GM19240 (cell line): ENCODE results near the gene AAR2.
A peak's percentile ranks its signal among the peaks of the same experiment; 100 is the strongest.

Source experiments
- DNase-seq: peaks from one replicate; pipeline ENCODE4 v3.0.0; 2011; ENCODE audit warnings: low spot score; ENCODE audit not compliant: insufficient read length

The AAR2 gene, protein sequence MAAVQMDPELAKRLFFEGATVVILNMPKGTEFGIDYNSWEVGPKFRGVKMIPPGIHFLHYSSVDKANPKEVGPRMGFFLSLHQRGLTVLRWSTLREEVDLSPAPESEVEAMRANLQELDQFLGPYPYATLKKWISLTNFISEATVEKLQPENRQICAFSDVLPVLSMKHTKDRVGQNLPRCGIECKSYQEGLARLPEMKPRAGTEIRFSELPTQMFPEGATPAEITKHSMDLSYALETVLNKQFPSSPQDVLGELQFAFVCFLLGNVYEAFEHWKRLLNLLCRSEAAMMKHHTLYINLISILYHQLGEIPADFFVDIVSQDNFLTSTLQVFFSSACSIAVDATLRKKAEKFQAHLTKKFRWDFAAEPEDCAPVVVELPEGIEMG

DNA sequence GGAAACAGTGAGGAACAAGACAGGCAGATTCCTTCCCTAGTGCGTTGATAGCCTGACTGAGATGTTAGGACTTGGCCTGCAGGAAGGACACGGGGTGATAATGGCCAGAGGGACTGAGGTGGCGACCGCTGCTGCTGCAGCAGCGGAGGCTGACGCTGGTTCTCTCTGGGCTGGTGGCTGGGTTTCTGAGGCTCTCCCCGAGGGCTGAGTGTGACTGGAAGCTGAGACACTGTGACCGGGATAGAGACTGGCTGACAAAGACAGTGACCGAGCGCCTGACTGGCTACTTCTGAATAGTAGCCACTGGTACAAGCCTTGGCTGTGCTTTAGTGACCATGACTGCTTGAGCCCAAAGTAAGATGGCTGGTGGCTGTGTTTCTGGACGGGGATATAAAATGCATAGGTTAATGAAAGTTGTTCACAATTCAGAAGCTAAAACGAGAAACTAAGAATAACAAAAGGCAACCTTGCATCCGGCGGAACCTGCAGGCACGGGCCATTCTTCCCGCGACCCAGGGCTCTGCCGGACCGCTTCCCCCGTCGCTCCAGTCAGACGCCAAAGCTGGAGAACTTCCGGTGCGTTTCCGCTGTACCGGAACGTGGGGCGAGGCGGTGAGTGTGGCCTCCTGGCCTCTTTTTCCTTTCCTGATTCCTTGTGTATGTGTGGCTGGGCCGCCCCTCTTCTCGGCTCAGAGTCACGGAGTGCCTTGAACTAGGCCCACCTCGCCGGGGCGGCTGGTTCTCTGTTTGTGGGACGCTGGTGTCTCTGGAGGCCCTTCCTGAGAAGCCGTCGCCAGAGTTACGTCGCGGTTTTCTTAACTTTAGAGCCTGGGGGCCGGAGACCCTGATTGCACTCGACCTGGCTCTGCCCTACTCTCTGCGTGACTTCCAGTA lies at the start of gene AAR2:
Gene AAR2 (plus strand): TSS at position 587 of the 894 bp plus-strand sequence. CDS start 3,391 bp downstream, outside the sequence.
- peak; percentile 61 for DNase-seq

DNA sequence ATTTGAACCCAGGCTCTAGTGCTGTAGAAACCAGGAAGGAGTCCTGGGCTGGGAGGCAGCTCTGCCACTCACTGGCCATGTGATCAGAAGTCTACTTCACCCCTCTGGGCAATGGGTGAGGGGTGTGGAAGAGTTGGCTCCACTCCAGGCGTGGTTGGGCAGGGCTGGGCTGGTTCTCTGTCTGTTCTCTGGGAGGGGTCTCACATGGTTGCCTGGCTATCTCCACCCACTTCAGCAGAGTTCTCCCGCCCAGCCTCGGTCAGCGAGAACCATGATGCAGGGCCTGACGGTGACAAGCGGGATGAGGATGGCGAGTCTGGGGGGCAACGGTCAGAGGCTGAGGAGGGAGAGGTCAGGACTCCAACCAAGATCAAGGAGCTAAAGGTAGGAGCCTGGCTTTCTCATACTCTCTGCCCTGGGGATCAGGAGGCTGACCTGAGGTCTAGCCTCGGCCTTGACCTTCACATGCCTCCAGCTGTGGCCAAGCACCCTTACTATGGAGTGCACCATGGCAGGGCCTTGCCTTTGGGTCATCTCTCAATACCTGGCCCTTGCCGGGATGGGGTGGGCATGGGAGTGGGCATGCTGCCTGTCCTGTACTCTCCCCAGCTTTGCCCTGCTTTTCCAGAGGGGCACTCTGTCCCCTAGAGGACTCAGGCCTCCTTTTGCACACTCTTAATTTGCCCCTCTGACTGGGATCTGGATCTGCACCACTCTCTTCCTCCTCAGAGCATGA lies 42.1 kb upstream of the AAR2 start:
- DNase-seq: no peak

DNA sequence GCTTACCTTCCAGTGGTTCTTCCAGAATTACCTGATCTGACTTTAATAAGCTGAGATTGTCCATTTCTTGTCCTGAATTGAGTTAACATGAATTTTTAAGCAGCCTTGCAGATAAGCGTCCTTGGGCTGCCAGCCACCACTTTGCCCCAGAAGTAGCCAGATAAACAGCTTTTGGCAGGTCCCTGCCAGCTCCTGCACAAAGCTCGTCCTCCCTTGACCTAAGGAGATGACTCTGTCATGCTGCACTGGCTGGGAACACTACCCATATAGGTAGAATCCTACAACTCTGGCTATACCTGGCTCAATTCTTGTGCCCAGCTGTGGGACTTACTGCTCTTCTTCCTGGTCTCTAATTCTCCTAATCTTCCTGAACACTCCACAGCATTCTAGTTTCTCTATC lies 39.6 kb upstream of the AAR2 start:
- DNase-seq: no peak

DNA sequence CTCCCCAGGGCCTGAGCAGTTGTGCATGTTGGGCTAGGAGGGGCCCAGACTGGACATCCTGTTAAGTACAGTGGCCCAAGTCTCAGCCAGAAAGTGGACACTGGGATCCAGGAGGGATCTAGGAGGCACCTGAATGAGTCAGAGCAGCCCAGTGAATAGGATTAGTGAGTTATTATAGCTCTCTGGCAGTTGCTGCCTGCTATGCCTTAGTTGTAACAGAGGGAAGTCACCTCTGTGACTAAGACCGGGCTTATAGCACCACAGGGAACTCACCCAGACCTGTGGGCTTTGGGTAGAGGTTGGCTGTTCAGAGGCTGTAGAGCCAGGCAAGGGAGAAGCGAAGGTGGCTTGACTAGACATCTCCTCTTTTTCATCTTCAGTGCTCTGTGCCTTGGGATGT lies 39.0 kb upstream of the AAR2 start:
- no peak for DNase-seq

DNA sequence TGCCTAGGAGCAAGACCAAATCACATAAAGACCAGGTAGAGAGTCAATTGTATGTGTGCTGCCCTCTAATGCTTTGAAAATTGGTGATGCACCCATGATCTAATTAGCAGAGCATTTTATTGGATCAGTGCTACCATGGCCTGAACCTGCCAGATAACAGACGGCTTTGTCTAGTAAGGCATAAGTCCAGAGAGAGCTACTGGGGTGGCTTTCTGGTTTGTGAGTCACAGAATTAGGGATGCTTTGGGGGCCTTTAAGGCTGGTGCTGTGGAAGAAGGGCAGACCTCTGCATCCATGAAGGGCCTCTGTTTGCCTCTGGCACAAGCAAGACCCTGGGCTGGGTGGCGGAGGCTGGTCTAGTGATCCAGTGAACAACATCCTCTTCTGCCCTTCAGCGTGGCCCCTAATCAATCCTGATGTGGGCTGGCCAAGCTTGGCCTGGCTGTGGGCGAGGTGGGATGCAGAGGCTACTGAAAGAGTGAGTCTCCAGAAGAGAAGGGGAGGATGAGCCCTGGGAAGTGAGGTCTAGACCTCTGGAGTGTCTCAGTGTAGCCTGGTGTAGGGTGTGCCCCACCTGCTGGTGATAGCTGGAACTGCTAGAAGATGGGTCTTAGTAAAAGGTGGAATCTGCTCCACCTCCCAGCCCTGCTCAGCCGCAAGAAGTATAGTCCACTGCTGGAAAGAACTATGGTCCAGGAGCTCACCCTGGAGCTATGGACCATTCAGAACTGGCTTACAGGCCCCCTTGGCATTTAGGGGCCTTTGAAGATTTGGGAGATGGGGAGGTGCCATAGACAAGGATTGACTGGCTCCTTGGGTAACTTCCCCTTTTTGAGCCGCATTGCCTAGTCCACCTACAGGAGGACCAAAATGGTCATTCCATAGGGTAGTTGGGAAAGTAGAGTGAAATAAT lies 36.7 kb upstream of the AAR2 start:
- DNase-seq: peak; percentile 71

DNA sequence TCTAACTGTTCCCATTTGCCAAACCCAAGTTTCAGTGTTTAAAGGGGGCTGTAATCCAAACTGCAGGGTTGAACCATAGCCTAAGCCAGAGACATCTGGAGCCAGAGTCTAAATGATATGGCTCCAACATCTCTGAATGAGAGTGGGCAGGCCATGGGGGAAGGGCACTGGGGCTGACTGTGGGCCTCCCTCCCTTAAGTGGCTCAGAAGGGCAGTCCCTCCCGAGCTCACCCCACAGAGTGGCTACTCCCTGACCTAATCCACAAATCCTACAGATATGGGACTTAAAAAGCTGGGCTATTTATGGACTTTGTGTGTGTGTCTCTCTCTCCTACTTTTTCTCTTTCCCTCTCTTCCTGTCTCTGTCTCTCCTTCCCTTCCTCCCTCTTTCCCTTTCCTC lies 35.8 kb upstream of the AAR2 start:
- DNase-seq: no peak

DNA sequence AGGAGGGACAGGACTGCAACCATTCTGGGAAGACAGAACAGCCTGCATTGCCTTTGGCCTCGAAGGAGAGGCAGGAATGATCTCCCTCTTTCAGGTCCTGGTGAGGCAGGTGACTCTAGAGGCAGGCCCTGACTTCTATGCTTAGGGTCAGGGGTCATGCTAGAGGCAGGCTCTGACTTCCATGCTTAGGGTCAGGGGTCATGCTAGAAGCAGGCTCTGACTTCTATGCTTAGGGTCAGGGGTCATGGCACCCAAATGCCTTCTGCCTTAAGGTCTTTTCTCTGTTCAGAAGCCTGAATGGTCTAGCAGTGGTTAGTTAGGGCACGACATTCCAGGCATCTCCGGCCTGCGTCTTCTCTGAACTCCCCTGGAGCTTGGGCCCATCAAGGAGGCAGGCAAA lies 35.1 kb upstream of the AAR2 start:
- DNase-seq: no peak

DNA sequence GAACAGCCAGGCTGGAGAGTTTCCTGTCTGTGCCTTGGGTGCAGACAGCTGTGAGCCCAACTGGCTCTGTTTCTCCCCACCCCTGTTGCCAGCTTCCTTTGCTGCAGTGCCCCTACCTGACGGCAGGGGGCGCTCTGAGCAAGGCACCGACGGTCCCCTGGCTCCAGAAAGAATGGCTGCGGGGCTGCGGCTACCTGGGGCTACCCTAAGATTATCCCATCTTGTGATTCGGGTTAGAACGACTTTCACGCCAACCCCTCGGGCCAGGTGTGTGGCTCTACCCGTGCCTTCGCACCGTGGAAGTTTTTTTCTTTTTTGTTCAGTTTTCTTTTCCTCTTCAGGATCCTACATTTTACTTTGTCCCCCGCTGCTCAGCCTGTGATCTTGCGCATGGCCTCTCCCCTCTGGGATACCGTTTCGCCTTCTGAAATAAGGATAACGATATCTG lies 33.4 kb upstream of the AAR2 start:
- DNase-seq: peak; percentile 85

DNA sequence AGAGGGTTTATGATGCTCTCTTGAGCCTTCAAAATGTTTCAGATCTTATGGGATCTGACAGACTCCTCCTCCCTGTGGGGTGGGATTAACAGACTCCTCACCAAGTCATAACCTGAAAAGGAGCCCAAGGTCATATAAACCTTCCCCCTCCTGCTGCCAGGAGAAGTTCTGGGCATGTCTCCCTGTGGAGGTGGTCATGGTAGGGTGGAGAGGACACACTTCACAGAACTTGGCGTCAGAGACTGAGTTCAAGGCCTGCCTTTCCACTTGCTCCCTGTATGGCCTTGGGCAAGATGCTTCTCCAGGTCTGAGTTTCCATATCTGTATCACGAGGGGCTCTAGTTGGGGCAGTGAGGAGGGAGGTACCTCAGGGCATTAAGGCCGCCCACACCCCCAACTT lies 32.4 kb upstream of the AAR2 start:
- no peak for DNase-seq

DNA sequence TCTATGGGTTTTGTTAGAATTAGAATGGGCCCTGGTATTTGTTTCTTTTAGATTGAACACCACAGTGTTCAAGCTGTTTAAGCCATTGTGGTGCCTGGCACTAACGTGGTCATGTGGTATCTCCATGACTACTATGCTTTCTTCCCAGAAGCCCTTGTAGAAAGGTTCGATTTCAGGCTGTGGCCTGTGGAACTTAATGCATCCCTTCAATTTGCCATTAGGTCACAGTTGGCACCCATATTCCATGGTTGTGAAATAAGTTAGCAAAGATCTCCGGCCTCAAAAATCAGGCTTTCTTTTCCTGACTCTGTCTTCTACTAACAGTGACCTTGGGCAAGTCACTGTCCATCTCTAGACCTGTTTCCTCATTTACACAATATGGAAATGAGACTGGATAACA lies 31.3 kb upstream of the AAR2 start:
- DNase-seq: no peak

DNA sequence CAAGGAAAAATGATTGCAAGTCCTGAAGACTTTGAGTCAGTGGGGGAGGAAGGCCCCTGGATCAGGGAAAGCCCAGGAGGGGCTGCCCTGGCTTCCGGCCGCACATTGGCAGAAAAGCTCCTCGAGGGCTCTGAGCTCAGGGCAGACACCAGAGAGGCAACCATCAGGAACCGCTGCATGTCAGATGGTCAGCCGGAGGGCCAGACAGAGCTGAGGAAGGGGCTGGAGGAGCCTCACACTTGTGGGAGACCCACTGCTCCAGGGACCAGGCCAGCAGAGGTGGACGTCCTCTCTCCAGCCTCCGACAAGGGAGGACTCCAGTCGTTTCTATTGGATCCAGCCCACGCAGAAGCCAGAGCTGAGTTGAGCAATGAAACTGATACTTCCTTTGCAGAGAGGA lies 30.2 kb upstream of the AAR2 start:
- DNase-seq: no peak

DNA sequence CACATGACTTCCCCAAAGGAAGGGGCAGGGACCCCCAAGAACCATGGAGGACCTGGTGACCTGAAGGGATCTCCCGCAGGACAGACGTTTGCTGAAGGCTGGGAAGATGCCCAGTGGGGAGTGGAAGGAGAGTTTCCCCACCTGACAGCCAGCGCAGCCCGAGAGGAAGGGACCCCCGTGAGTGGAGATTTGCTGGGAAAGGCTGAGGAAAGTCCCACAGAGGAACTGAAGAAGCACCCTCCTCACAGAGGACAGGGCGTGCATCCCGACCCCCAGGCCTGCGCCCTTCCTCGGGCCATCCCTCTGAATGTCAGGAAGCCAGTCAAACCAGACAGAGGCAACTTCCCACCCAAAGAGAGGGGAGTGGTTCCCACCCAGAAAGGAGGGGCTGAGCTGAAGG lies 29.6 kb upstream of the AAR2 start:
- no peak for DNase-seq

DNA sequence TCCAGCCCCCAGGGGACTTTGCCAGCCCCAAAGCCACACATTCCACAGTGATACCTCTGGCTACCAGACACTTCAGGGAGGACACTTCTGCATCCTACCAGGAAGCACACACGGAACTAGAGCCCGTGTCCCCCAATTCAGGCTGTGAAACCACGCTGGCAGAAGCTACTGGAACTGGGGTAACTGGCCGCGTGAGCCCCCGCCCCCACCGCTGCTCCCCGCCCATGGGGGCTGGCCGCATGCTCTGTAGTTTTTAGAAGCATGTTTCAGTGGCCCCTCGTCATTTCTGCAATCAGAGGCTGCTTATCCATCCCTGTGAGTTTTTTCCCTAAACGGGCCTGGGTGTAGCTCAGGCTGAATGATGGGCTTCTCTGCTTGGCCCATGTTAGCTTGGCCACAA lies 28.7 kb upstream of the AAR2 start:
- no peak for DNase-seq

DNA sequence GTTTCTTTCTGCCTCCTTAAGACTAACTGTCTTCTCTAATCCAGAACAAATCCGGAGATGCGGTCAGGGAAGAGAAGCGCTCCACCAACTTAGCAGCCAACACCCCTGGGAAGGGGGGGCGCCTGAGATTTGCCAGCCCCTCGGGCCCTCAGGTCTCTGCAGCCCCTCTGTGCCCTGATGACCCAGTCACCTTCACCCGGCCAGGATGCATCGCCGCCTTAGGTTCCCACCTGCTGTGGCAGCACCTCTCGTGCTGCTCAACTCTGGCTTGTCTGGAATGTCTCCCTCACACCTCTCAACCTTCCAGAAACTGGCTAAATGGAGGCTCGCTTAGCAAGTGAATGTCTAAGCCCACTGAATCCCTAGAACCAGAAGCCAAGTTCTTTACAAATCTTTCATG lies 28.0 kb upstream of the AAR2 start:
- DNase-seq: no peak

DNA sequence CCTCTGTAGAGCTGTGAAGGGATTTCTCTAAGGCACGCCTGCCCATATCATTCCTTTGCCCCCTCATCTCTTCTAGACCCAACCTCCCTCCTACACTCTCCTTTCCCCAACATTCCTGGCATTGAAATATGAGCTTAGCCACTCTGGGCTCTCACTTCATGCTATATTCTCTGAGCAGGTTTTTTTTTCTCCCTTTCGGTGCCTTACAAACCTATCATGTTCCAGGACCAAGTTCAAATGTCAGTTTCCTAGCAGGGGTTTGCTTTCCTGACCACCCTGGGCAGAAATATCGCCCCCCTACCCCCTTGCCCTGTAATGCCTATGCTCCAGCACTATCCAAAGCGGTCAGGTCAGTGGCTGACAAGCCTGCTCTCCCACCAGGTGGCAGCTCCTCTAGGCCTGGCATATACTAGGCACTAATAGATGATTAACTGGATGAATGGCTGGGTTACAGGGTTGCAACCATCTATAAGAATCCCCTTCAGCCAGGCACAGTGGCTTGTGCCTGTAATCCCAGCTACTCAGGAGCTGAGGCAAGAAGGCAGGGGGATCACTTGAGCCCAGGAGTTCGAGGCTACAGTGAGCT lies 25.7 kb upstream of the AAR2 start:
- no peak for DNase-seq

DNA sequence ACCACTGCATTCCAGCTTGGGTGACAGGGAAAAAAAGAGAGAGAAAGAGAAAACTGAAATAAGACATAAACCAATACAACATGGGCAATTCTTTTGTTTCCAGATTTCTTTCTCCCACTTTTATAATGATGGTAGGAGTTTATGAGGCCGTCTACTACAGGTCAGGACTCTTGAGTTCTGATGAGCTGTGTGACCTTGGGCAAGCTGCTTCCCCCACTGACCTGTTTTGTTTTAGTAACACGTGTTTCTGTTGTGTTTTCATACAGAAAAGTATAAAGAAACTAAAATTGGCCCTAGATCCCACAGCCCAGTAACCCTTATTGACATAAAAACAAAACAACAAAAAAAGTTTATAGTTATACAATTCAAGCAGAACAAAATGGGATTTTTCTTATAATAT lies 22.9 kb upstream of the AAR2 start:
- DNase-seq: no peak

DNA sequence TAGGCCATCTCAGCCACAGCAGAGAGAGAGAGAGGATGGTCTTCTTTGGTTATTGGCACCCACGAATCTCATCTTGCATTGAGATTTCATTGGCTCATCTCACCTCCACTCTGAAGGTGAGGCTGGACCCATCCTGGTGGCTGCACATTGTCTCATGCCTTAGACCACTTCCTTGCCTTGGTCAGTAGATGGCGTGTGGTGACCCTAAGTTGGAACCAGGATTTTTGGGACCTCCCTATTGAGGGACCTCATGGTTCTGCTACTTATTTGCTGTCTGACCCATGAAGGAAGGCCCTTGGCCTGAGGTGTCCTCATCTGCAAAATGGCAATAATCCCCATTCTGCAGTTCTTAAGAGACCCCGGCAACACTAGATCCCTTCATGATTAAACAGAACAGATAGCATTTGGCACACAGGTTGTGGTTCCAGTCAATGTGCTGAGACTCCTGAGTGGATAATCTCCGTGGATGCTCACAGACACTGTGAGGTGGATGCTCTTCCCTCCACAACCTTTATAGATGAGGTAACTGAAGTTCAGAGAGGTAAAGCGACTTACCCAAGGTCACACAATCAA lies 21.5 kb upstream of the AAR2 start:
- peak; percentile 46 for DNase-seq

DNA sequence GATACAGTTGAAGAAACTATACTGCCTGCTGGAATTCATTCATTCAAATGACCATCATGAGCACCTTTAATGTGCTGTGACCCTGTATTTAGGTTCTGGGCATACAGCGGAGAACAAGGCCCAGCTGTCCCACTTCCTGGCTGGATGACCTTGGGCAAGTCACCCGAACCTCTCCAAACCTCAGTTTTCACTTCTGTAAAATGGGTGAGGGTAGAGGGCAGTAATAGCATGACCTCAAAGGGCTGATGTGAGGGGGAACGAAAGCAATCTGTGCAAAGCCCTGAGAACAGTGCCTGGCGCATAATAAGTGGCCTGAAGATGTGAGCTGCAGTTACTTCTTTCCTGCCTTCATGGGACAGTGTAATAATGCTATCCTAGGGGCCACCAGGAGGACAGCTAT lies 20.5 kb upstream of the AAR2 start:
- DNase-seq: no peak

DNA sequence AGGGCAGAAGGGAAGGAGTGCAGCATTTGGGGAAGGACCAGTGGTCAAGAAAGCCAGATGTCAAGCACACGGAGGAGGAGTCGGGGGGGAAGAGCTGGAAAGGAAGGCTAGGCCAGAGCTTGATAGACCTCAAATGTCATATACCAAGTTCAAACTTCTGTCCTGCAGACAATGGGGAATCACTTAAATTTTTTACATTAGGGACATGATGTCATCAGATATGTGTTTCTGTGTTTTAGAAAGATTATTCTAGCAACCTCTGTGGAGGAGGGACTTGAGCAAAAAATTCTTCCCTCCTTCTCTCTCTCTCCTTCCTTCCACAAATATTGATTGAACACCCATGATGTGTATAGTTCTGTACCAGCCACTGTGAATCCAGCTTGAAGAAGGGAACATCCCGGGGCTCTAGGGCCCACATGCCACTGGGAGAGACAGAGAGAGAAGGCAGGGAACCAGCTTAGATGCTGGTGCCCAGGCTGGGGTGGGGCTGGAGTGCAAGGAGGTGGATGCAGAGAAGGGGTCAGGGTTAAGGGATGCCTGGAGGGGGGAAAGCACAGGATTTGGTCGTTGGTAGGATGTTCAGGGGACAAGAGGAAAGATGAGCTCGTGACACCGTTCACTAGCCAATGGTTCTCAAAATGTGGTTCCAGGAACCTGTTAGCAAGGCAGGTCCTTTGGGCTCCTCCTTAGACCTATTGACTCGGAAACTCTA lies 19.8 kb upstream of the AAR2 start:
- no peak for DNase-seq
